Measurements from ENCODE around the gene ST8SIA5.

GRCh38 chr18:46693996-46694395 is 62.9 kb downstream of the ST8SIA5 start:
- TF ChIP-seq NFE2L1 (CRISPR knock-in tag; IDR thresholded peaks at IDR 0.05), result no peak
- TF ChIP-seq ZNF219 (CRISPR knock-in tag; IDR thresholded peaks at IDR 0.05; ENCODE audit: borderline replicate concordance), result no peak
- TF ChIP-seq CTCF (IDR thresholded peaks at IDR 0.05), result no peak
- no peak for TF ChIP-seq JUN (CRISPR knock-in tag; IDR thresholded peaks at IDR 0.05)
- no peak for TF ChIP-seq ATF3 (CRISPR knock-in tag; conservative IDR thresholded peaks at IDR 0.05)
- TF ChIP-seq GABPB1 (CRISPR knock-in tag; IDR thresholded peaks at IDR 0.05), result no peak
- TF ChIP-seq NR2C2 (CRISPR knock-in tag; IDR thresholded peaks at IDR 0.05), result no peak
- no peak for TF ChIP-seq TEAD4 (CRISPR knock-in tag; IDR thresholded peaks at IDR 0.05)
- TF ChIP-seq SP1 (CRISPR knock-in tag; conservative IDR thresholded peaks at IDR 0.05), result no peak
- no peak for TF ChIP-seq ZNF263 (CRISPR knock-in tag; IDR thresholded peaks at IDR 0.05; ENCODE audit: low read depth)
- no peak for TF ChIP-seq ZNF232 (CRISPR knock-in tag; IDR thresholded peaks at IDR 0.05)
- TF ChIP-seq ESRRA (CRISPR knock-in tag; IDR thresholded peaks at IDR 0.05; ENCODE audit: borderline replicate concordance), result no peak
